Caco-2 (cell line): ENCODE results near the gene ATF6B. TPM values are rescaled to one million over a fixed set of nuclear protein-coding genes. Genes with fewer than 3 reads are reported as not detected.

Experiments used
- BruUV-seq: library from RNA; stranded (reverse); fragments of 400-500 nt; replicated peaks from 2 replicates; lab custom pipeline; 2021; lab: Mats Ljungman, UMichigan
- CTCF ChIA-PET: fragments of 300-600 bp; sonication (Branson Sonifier 250); formaldehyde crosslinking; loops from one replicate; lab custom pipeline; 2022; ENCODE audit warnings: antibody characterized with exemption; lab: Charles Lee
- POLR2A ChIA-PET: fragments of 300-600 bp; sonication (Branson Sonifier 250); formaldehyde crosslinking; loops from one replicate; lab custom pipeline; 2022; ENCODE audit warnings: antibody characterized with exemption; lab: Charles Lee
- DNase-seq, 2 experiments: peaks; one replicate each; pipeline versions ENCODE4 v3.0.0 to v3.0.0-alpha.2; 2020 to 2022
- H3K27me3 ChIP-seq: replicated peaks from 2 replicates; pipeline ENCODE4 v1.6.0; 2011; ENCODE audit warnings: low read length; ENCODE audit not compliant: control insufficient read depth, insufficient read depth
- H3K36me3 ChIP-seq: 2 replicates; pipeline ENCODE4 v1.5.1; 2011; ENCODE audit warnings: low read length; ENCODE audit not compliant: control insufficient read depth, insufficient read depth
- H3K4me1 ChIP-seq: fragments of 250-450 bp; sonication (Bioruptor Pico); 2 replicates; pipeline ENCODE4 v1.5.1; 2020; ENCODE audit warnings: mild to moderate bottlenecking
- H3K4me3 ChIP-seq: 2 replicates; pipeline ENCODE4 v1.5.1; 2011; ENCODE audit warnings: low read depth, mild to moderate bottlenecking, control low read depth, low read length
- H3K9me3 ChIP-seq: fragments of 250-450 bp; sonication (Bioruptor Pico); 2 replicates; pipeline ENCODE4 v1.5.1; 2020; ENCODE audit warnings: mild to moderate bottlenecking, moderate library complexity
- H3K27ac Mint-ChIP-seq: one replicate; pipeline ENCODE4 v1.8.0; 2022; ENCODE audit warnings: mixed read lengths; ENCODE audit not compliant: unreplicated experiment
- H3K27me3 Mint-ChIP-seq: one replicate; pipeline ENCODE4 v1.8.0; 2022; ENCODE audit warnings: mixed read lengths; ENCODE audit not compliant: insufficient read depth, unreplicated experiment
- H3K36me3 Mint-ChIP-seq: one replicate; pipeline ENCODE4 v1.8.0; 2022; ENCODE audit warnings: mild to moderate bottlenecking, mixed read lengths; ENCODE audit not compliant: insufficient read depth, unreplicated experiment
- H3K4me1 Mint-ChIP-seq: one replicate; pipeline ENCODE4 v1.8.0; 2022; ENCODE audit warnings: low read depth, mixed read lengths; ENCODE audit not compliant: unreplicated experiment
- H3K4me3 Mint-ChIP-seq: one replicate; pipeline ENCODE4 v1.8.0; 2022; ENCODE audit warnings: mild to moderate bottlenecking, moderate library complexity, mixed read lengths; ENCODE audit not compliant: unreplicated experiment
- H3K9me3 Mint-ChIP-seq: one replicate; pipeline ENCODE4 v1.8.0; 2022; ENCODE audit warnings: mixed read lengths; ENCODE audit not compliant: unreplicated experiment
- CTCF ChIP-seq, 2 experiments: fragments of 200-600 bp in 1 of 2; IDR thresholded peaks; 1 replicate in 1 of 2; 2 replicates in 1 of 2; pipeline versions ENCODE4 v1.5.1 to v1.8.0; 2011 to 2022; ENCODE audit warnings: antibody characterized with exemption in 1 of 2, control low read depth in 1 of 2, inconsistent platforms in 1 of 2, low read depth in 1 of 2, low read length in 1 of 2, mild to moderate bottlenecking in 1 of 2, moderate library complexity in 1 of 2; ENCODE audit not compliant: insufficient read depth in 1 of 2, severe bottlenecking in 1 of 2, unreplicated experiment in 1 of 2
- intact Hi-C: fragments of 100-400 bp; cut with micrococcal nuclease; formaldehyde crosslinking; loops from one replicate; pipeline ENCODE4 v1.10.0; 2022; ENCODE audit not compliant: unreplicated experiment
- total RNA-seq: library from RNA; stranded (reverse); gene quantifications from 2 replicates; pipeline ENCODE4 v1.2.3, GENCODE V29; 2022

Gene ATF6B
- total RNA-seq, 1 experiment from 2014 or later: 64.9 TPM

- intact Hi-C loops: no loop called here
- Mint-ChIP-seq H3K4me1 (peaks cover 7% of the 10 kb centered on the region), H3K36me3 (peaks cover 93% of the 10 kb centered on the region), H3K9me3 (no peaks in the 10 kb centered on the region), H3K4me3 (no peak within 1 kb of the TSS), H3K27me3 (no peaks in the 10 kb centered on the region), H3K27ac (peak within 1 kb of the TSS; percentile 76)
- H3K4me1 ChIP-seq: peaks cover 20% of the 10 kb centered on the region
- BruUV-seq: no TSS peak
- no peaks in the 10 kb centered on the region for H3K27me3 ChIP-seq
- H3K4me3 ChIP-seq: no peak within 1 kb of the TSS
- CTCF ChIA-PET: interaction anchor here (1.6 kb wide), 1 partner anchor 10 kb away, joined by 5 read pairs; no protein-coding TSS in a partner anchor
- TF ChIP-seq CTCF (IDR thresholded peaks at IDR 0.05; ENCODE audit: insufficient read depth in 1 of 2, low read depth in 1 of 2, low read length in 1 of 2, severe bottlenecking in 1 of 2, unreplicated experiment in 1 of 2): no peak
- no peaks in the 10 kb centered on the region for H3K9me3 ChIP-seq
- POLR2A ChIA-PET: interaction anchor here (0.8 kb wide), 1 partner anchor 34 kb away, joined by 5 read pairs; the partner anchor contains the start of gene FKBPL
- H3K36me3 ChIP-seq: 0 out of 2 replicates have a peak, but pooled peaks cover 1% of the 10 kb centered on the region
- DNase-seq: no peak
Observed at GRCh38 chr6:32164295-32164694, 36.2 kb upstream of the ATF6B start, which contains the start of gene EGFL8. EGFL8 (plus strand) TSS chr6:32164595; CDS start chr6:32166166, 1,571 bp downstream.

GRCh38 chr6:32163559-32164258 is 35.7 kb upstream of the ATF6B start:
- BruUV-seq: no TSS peak
- Histone ChIP-seq H3K4me1 (peaks cover 14% of the 10 kb centered on the region), H3K36me3 (0 out of 2 replicates have a peak, but pooled peaks cover 1% of the 10 kb centered on the region), H3K27me3 (no peaks in the 10 kb centered on the region), H3K4me3 (no peak overlapping the region), H3K9me3 (no peaks in the 10 kb centered on the region)
- Mint-ChIP-seq H3K4me1 (peaks cover 9% of the 10 kb centered on the region), H3K36me3 (peaks cover 93% of the 10 kb centered on the region), H3K27me3 (no peaks in the 10 kb centered on the region), H3K27ac (peak overlapping the region; percentile 65), H3K9me3 (no peaks in the 10 kb centered on the region), H3K4me3 (no peak overlapping the region)
- ChIA-PET CTCF (interaction anchor here (1.6 kb wide), 1 partner anchor 9 kb away, joined by 5 read pairs; no protein-coding TSS in a partner anchor), POLR2A (no interaction called here)
- intact Hi-C loops: no loop called here
- DNase-seq: no peak
- TF ChIP-seq CTCF (IDR thresholded peaks at IDR 0.05; ENCODE audit: insufficient read depth in 1 of 2, low read depth in 1 of 2, low read length in 1 of 2, severe bottlenecking in 1 of 2, unreplicated experiment in 1 of 2): no peak

GRCh38 chr6:32158052-32158451 is 30.0 kb upstream of the ATF6B start:
- POLR2A ChIA-PET: no interaction called here

More at GRCh38 chr6:32158052-32158451, 30.0 kb upstream of the ATF6B start:
- peaks cover 7% of the 10 kb centered on the region for H3K4me1 Mint-ChIP-seq
- H3K27me3 ChIP-seq: no peaks in the 10 kb centered on the region
- H3K4me1 ChIP-seq: peaks cover 13% of the 10 kb centered on the region
- no TSS peak for BruUV-seq
- CTCF ChIA-PET: no interaction called here
- H3K27ac Mint-ChIP-seq: no peak overlapping the region
- no peak for TF ChIP-seq CTCF (IDR thresholded peaks at IDR 0.05; ENCODE audit: insufficient read depth in 1 of 2, low read depth in 1 of 2, low read length in 1 of 2, severe bottlenecking in 1 of 2, unreplicated experiment in 1 of 2)
- H3K4me3 Mint-ChIP-seq: no peak overlapping the region
- H3K4me3 ChIP-seq: no peak overlapping the region
- no peaks in the 10 kb centered on the region for H3K27me3 Mint-ChIP-seq
- no peaks in the 10 kb centered on the region for H3K9me3 Mint-ChIP-seq
- H3K36me3 ChIP-seq: peaks cover 8% of the 10 kb centered on the region
- no peak for DNase-seq
- H3K9me3 ChIP-seq: no peaks in the 10 kb centered on the region
- peaks cover 82% of the 10 kb centered on the region for H3K36me3 Mint-ChIP-seq
- intact Hi-C loops: no loop called here
